Epithelial cell of proximal tubule (primary cell): ENCODE measurements around the gene TRIM69. TPM values are rescaled to one million over a fixed set of nuclear protein-coding genes. Genes with fewer than 3 reads are reported as not detected.

ENCODE experiments used
- DNase-seq: peaks from one replicate; pipeline ENCODE4 v3.0.0-alpha.2; 2011; ENCODE audit warnings: low read depth
- H3K4me3 ChIP-seq: 2 replicates; pipeline ENCODE4 v1.5.1; 2011; ENCODE audit warnings: low read depth, mild to moderate bottlenecking, low read length
- CTCF ChIP-seq: conservative IDR thresholded peaks from 2 replicates; pipeline ENCODE4 v1.5.1; 2012; ENCODE audit warnings: low read depth, mild to moderate bottlenecking, low read length
- total RNA-seq: library from RNA; depleted of rRNA; stranded (reverse); fragments of >200 nt; gene quantifications from 2 replicates; pipeline ENCODE4 v1.2.3, GENCODE V29; 2015

Gene TRIM69
- total RNA-seq, 1 donor from 2014 or later = 7.7 TPM

- no peak overlapping the region for H3K4me3 ChIP-seq
- DNase-seq = no peak
- TF ChIP-seq CTCF = no peak
Observed at GRCh38 chr15:44705986-44706385, 30.3 kb upstream of the TRIM69 start.

GRCh38 chr15:44706401-44706800 is 29.9 kb upstream of the TRIM69 start:
- no peak overlapping the region for H3K4me3 ChIP-seq
- DNase-seq = no peak
- TF ChIP-seq CTCF = no peak

GRCh38 chr15:44706946-44707636 is 29.2 kb upstream of the TRIM69 start:
- TF ChIP-seq CTCF = no peak
- H3K4me3 ChIP-seq = no peak overlapping the region
- no peak for DNase-seq

- peak; percentile 58 for TF ChIP-seq CTCF
- peak overlapping the region; percentile 99 for H3K4me3 ChIP-seq
- DNase-seq = no peak
Observed at GRCh38 chr15:44710236-44711095, 25.9 kb upstream of the TRIM69 start.

- H3K4me3 ChIP-seq = peak within 1 kb of the TSS; percentile 99
- TF ChIP-seq CTCF = no peak
- peak; percentile 82 for DNase-seq
Observed at GRCh38 chr15:44711096-44711742, 25.1 kb upstream of the TRIM69 start, which contains the start of the genes B2M and PATL2. TSS of gene B2M (plus strand) at chr15:44711517. CDS start at chr15:44711547, 30 bp downstream. TSS of gene PATL2 (minus strand) at chr15:44711323. CDS start at chr15:44676490, 34,833 bp downstream.

GRCh38 chr15:44711743-44712345 is 24.5 kb upstream of the TRIM69 start:
- no peak for DNase-seq
- peak overlapping the region; percentile 99 for H3K4me3 ChIP-seq
- no peak for TF ChIP-seq CTCF
